GM18519 (cell line): ENCODE data around the gene FARP2.
"Not testable (repeated sequence)": the region's sequence is repeated elsewhere in the genome, so short reads cannot be mapped to it uniquely, and the experiment has no call there.

Experiments used
- ATAC-seq: cut with Tn5 transposase; IDR thresholded peaks from one replicate; pipeline ENCODE4 v1.9.1; 2021; ENCODE audit warnings: mild to moderate bottlenecking, moderate library complexity; ENCODE audit not compliant: unreplicated experiment, low FRiP score

Gene FARP2

GRCh38 chr2:241364781-241365180 lies 8.7 kb downstream of the FARP2 start:
- no peak for ATAC-seq

GRCh38 chr2:241366678-241367077 lies 10.6 kb downstream of the FARP2 start:
- ATAC-seq = no peak

GRCh38 chr2:241368643-241369042 lies 12.6 kb downstream of the FARP2 start:
- no peak for ATAC-seq

- ATAC-seq = no peak
Measured at GRCh38 chr2:241372361-241372992, 16.4 kb downstream of the FARP2 start.

GRCh38 chr2:241373446-241373845 lies 17.4 kb downstream of the FARP2 start:
- ATAC-seq = no peak

- ATAC-seq = not testable (repeated sequence)
Measured at GRCh38 chr2:241373906-241374305, 17.8 kb downstream of the FARP2 start.

GRCh38 chr2:241375300-241375699 lies 19.2 kb downstream of the FARP2 start:
- ATAC-seq = no peak

GRCh38 chr2:241376808-241377207 lies 20.7 kb downstream of the FARP2 start:
- no peak for ATAC-seq

GRCh38 chr2:241378816-241379215 lies 22.7 kb downstream of the FARP2 start:
- ATAC-seq = no peak

GRCh38 chr2:241379481-241380480 lies 23.7 kb downstream of the FARP2 start:
- no peak for ATAC-seq

- no peak for ATAC-seq
Measured at GRCh38 chr2:241381872-241382271, 25.8 kb downstream of the FARP2 start.

GRCh38 chr2:241385450-241385849 lies 29.4 kb downstream of the FARP2 start:
- not testable (repeated sequence) for ATAC-seq

- no peak for ATAC-seq
Measured at GRCh38 chr2:241386519-241386918, 30.4 kb downstream of the FARP2 start.

- no peak for ATAC-seq
Measured at GRCh38 chr2:241389697-241390096, 33.6 kb downstream of the FARP2 start.

GRCh38 chr2:241390301-241391206 lies 34.5 kb downstream of the FARP2 start:
- no peak for ATAC-seq

GRCh38 chr2:241391892-241392665 lies 36.0 kb downstream of the FARP2 start:
- ATAC-seq = no peak

GRCh38 chr2:241392753-241393152 lies 36.7 kb downstream of the FARP2 start:
- ATAC-seq = not testable (repeated sequence)

GRCh38 chr2:241393524-241394196 lies 37.6 kb downstream of the FARP2 start:
- ATAC-seq = no peak

GRCh38 chr2:241396809-241397208 lies 40.7 kb downstream of the FARP2 start:
- not testable (repeated sequence) for ATAC-seq
